ENCODE data around the gene TNRC6A.

DNA sequence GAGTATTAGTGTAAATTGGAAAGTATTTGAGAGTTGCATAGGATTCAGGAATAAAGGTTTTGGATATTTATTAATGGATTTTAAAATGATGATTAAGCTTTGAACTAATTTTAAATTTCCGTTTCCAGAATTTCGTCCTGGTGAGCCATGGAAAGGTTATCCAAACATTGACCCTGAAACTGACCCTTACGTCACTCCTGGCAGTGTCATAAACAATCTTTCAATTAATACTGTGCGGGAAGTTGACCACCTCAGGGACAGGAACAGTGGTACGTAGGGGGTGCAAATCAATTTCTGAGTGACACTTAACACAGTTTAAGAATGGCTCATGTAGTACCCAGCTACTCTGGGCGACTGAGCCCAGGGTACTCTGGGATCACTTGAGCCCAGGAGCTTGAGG lies 87.2 kb downstream of the TNRC6A start:
- TF ChIP-seq, protein P1, sequence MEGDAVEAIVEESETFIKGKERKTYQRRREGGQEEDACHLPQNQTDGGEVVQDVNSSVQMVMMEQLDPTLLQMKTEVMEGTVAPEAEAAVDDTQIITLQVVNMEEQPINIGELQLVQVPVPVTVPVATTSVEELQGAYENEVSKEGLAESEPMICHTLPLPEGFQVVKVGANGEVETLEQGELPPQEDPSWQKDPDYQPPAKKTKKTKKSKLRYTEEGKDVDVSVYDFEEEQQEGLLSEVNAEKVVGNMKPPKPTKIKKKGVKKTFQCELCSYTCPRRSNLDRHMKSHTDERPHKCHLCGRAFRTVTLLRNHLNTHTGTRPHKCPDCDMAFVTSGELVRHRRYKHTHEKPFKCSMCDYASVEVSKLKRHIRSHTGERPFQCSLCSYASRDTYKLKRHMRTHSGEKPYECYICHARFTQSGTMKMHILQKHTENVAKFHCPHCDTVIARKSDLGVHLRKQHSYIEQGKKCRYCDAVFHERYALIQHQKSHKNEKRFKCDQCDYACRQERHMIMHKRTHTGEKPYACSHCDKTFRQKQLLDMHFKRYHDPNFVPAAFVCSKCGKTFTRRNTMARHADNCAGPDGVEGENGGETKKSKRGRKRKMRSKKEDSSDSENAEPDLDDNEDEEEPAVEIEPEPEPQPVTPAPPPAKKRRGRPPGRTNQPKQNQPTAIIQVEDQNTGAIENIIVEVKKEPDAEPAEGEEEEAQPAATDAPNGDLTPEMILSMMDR (conservative IDR thresholded peaks at IDR 0.05; ENCODE audit: low read length): no peak
- no peak for TF ChIP-seq EZH2phosphoT487 (IDR thresholded peaks at IDR 0.05; ENCODE audit: borderline replicate concordance)
